AG09309 (cell line): ENCODE measurements around the gene IGF2R.
A peak's percentile ranks its signal among the peaks of the same experiment; 100 is the strongest.
"Not testable (repeated sequence)": the region's sequence is repeated elsewhere in the genome, so short reads cannot be mapped to it uniquely, and the experiment has no call there.

Source experiments
- DNase-seq: peaks from one replicate; pipeline ENCODE4 v3.0.0-alpha.2; 2010; ENCODE audit warnings: low read depth
- H3K4me3 ChIP-seq: 2 replicates; pipeline ENCODE4 v1.5.1; 2011; ENCODE audit warnings: mild to moderate bottlenecking, low read depth, low read length, moderate library complexity; ENCODE audit not compliant: control insufficient read depth
- TF ChIP-seq, protein P1 (sequence below): IDR thresholded peaks from 2 replicates; pipeline ENCODE4 v1.5.1; 2011; ENCODE audit warnings: mild to moderate bottlenecking, low read depth, low read length, inconsistent platforms; ENCODE audit not compliant: insufficient read depth, control insufficient read depth; ENCODE audit errors: missing control alignments

The IGF2R gene

DNA sequence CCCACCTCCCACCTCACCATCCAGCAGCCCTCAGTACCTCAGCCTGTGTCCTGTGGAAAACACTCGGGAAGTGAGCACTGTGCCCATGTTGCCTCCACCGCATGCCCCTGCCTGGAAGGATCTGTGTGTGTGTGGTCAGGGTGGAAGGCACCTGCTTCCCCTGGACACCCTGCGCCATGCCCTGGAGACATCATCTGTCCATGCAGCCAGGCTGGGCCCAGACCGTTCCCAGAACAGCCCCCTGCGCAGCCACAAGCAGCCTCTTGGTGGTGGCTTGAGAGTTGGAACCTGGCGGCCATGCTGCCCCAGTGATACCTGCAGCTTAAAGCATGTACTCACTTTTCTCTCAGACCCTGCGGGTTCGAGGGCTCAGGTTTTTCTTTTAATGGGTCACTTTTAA is 117.9 kb downstream of the IGF2R start:
- DNase-seq, result no peak
- TF ChIP-seq, protein P1, sequence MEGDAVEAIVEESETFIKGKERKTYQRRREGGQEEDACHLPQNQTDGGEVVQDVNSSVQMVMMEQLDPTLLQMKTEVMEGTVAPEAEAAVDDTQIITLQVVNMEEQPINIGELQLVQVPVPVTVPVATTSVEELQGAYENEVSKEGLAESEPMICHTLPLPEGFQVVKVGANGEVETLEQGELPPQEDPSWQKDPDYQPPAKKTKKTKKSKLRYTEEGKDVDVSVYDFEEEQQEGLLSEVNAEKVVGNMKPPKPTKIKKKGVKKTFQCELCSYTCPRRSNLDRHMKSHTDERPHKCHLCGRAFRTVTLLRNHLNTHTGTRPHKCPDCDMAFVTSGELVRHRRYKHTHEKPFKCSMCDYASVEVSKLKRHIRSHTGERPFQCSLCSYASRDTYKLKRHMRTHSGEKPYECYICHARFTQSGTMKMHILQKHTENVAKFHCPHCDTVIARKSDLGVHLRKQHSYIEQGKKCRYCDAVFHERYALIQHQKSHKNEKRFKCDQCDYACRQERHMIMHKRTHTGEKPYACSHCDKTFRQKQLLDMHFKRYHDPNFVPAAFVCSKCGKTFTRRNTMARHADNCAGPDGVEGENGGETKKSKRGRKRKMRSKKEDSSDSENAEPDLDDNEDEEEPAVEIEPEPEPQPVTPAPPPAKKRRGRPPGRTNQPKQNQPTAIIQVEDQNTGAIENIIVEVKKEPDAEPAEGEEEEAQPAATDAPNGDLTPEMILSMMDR, result no peak
- no peak overlapping the region for H3K4me3 ChIP-seq

DNA sequence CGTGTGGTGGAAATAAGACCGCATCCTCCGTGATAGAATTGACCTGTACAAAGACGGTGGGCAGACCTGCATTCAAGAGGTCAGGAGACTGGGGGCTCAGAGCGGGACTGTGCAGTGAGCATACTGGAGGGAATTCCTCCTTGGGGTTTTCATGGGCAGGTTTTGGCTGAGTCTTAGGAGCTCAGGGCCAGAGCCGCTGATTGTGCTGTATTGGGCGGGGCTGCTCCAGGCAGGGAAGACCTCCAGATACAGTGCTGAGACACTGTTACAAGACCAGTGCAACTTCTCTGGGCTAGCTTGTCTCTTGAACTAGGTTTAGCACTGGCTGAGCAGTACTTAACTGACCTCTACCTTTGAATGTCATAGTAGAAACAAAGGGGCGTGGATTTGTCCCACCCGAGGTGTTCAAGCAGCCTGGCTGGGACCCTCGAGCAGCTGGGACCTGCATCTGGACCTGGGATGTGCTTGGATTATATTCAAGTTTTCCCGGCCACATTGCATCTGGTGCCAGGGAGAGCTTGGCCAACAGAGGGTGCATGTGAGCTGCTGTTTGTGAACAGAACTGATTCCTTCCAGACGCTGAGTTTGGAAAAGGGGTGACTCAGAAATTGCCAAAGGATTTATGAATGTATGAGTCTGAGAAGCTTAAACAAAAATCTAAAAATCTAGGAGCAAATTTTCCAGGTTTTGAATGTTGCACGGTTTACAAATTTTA is 119.3 kb downstream of the IGF2R start:
- peak; percentile 85 for DNase-seq
- TF ChIP-seq, protein P1, result peak; percentile 92
- no peak overlapping the region for H3K4me3 ChIP-seq

DNA sequence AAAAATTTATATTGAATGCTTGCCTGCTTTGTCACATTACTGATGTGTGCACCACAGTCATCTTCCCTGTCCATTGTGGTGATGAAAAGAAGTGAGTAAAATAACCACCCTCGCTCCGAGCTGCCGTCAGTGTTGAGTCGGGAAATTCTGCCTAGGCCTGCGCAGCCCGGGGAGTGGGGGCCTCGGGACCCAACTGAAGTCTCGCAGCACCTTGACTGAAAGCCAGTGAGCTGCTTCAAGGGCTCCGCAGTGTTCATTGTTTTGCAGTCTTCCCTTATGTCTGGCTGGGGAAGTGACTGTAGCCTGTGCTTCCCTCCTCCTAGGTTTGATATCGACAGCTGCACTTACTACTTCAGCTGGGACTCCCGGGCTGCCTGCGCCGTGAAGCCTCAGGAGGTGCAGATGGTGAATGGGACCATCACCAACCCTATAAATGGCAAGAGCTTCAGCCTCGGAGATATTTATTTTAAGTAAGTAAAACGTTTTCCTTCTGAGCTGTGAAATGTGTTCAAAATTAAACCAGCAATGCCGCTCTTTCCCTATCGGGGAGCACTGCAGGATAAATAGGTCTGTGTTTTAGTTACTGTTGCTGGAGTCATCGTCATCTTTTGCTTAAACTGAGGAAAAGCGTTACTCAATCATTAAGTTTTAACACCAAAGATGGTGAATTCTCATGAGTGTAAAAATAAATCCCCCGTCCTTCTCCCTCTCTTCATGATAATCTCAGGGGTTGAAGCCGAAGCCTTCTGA is 120.1 kb downstream of the IGF2R start:
- TF ChIP-seq, protein P1, result no peak
- no peak overlapping the region; the same call in 1 of the 2 replicates for H3K4me3 ChIP-seq
- no peak for DNase-seq

DNA sequence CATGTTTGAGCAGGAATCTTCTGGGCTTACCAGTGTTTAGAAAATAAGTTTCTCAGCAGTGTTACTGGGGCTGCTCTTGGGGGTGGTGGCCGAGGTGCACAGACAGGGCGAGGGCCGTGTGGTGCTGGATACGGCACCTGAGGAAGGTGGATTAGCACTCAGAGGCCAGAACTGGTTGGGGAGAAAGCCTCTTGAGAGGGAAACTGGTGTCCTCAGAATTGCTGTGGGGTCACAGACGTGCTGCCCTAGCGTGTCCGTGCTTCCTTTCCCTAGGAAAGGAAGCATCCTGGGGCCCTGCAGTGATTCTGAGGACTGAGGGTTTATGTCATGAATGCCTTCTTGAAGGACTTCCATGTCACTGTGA is 120.6 kb downstream of the IGF2R start:
- no peak overlapping the region for H3K4me3 ChIP-seq
- TF ChIP-seq, protein P1, result no peak

DNA sequence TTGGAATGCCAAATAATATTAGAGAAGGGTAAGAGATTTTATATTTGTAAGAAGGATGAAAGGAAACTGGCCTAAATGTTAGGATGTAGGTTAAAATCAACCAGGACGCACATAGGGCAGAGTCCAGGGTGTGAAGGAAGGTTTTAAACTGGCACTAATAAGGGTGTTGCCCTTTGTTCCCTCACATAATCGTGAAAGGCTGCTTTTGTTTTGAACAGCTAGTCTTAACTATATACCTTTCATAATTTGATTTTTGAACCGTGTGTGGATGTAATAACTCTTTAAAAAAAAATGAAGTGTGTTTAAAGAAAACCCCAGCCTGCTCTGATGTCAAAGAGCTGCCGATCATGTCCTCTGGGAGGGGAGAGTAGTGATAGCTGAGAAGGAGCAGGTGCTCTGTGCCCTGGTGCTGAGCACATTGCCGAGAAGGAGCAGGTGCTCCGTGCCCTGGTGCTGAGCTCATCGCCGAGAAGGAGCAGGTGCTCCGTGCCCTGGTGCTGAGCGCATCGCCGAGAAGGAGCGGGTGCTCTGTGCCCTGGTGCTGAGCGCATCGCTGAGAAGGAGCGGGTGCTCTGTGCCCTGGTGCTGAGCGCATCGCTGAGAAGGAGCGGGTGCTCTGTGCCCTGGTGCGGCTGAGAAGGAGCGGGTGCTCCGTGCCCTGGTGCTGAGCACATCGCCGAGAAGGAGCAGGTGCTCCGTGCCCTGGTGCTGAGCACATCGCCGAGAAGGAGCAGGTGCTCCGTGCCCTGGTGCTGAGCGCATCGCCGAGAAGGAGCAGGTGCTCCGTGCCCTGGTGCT is 121.8 kb downstream of the IGF2R start:
- DNase-seq, result not testable (repeated sequence)

More for the DNA sequence above, 120.6 kb downstream of the IGF2R start:
- DNase-seq, result no peak

DNA sequence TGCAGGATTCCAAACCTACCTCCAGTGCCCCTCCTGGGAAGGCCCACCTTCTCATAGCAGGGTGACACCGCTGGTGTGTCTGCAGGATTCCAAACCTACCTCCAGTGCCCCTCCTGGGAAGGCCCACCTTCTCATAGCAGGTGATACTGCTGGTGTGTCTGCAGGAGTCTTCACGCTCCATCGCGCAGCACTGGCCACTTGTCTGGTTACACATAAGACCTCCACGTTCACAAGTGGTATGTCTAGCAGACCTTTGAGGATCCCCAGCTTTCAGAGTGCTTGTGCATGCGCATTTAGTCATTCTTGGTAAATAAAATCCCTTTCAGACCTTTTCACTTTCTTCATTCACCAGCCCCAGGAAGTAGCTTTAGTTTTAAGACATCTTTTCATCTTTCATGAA is 123.3 kb downstream of the IGF2R start:
- not testable (repeated sequence) for DNase-seq, H3K4me3 ChIP-seq

More for the DNA sequence above, 121.8 kb downstream of the IGF2R start:
- H3K4me3 ChIP-seq, result not testable (repeated sequence)

DNA sequence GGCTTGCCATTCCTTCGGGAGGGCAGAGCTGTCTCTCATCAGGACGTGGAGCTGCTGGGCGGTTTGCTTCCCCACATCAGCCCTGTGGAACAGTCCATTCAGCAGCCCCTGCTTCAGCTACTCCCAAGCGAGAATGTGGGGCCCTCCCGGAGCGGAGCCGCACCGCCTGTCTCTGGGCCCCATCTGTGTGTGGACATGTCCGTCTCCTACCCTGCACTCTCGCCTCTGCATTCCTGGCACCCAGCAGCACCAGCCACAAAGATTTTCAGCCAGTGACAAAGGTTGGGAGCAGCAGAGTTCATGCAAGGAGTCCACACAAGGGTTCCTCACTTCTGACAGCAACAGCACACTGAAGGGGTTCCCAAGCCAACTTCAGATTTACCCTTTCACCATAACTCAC is 123.7 kb downstream of the IGF2R start:
- TF ChIP-seq, protein P1, result no peak
- DNase-seq, result no peak
- H3K4me3 ChIP-seq, result no peak overlapping the region
